GM18951 (cell line): Measurements from ENCODE around the gene PHLPP2.

Experiments
- POLR2A ChIP-seq: IDR thresholded peaks from 4 replicates; pipeline ENCODE4 v1.6.1; 2011; ENCODE audit warnings: mild to moderate bottlenecking; ENCODE audit not compliant: insufficient read length, insufficient read depth; ENCODE audit errors: extremely low read depth
- in situ Hi-C: fragments of 300-500 bp; cut with MboI; formaldehyde crosslinking; loops from one replicate; pipeline ENCODE4 v1.12.0; 2022; ENCODE audit warnings: low sequenced_read_pairs, mixed read lengths, inconsistent platforms; ENCODE audit not compliant: unreplicated experiment

Gene PHLPP2

DNA sequence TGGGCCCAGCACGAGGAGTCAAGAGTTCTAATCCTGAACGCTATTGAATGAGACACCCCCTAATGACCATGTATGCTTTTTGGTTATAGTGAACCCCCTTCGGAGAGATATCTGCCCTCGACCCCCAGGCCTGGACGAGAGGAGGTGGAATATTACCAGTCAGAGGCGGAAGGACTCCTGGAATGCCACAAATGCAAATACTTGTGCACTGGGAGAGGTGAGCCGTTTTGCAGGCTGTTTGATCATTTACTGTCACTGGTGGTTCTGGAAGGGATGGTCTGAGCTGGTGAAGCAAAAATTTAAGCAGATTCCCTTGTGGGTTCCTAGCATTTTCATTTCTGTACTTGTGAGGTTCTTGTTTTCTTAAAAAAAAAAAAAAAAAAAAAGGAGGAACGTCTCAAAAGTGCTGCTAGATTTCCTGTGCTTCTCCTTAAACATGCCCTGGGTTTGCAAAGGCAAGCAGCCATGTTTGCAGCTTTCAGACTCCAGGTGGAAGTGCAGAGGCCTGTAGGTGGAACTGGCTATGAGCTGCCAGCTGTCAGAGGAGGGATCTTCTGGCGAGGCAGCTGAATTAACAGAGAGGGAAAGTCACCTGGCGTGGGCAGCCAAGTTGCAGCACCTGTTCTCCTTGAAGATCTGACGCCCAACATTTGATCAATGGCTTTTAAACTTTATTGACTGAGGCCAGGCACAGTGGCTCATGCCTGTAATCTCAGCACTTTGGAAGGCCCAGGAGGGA is 95.1 kb downstream of the PHLPP2 start:
- no peak for TF ChIP-seq POLR2A
- in situ Hi-C loops: no loop called here

GRCh38 chr16:71628810-71629209 is 95.7 kb downstream of the PHLPP2 start:
- no peak for TF ChIP-seq POLR2A

DNA sequence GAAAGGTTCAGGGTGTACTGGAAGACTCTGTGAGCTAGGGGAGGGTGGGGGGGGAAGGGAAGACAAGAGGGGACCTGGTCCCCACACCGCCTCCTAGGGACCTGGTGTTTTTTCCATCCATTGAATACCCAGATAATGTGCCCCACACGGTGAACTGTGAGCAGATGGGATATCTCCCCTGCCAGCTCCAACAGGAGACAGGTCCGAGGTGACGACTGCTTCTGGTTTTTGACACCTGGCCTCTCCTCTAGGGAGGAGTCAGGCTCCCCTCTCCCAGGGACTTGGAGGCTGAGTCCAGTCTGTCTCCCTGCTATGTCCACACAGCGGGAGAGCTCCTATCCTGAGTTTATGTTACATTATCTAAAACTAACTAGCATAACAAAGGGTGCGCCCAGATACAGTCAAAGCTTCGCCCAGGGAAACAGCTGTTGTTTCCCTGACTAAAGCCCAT is 96.7 kb downstream of the PHLPP2 start:
- no peak for TF ChIP-seq POLR2A
- in situ Hi-C loops: no loop called here

More at GRCh38 chr16:71628810-71629209, 95.7 kb downstream of the PHLPP2 start:
- in situ Hi-C loops: no loop called here

- TF ChIP-seq POLR2A: no peak
- in situ Hi-C loops: no loop called here
These were observed 97.7 kb downstream of the PHLPP2 start for GRCh38 chr16:71626858-71627213.

- no peak for TF ChIP-seq POLR2A
- in situ Hi-C loops: no loop called here
These were observed 98.3 kb downstream of the PHLPP2 start, which contains the start of gene MARVELD3 for GRCh38 chr16:71626018-71626857. TSS of gene MARVELD3 (plus strand) at chr16:71626184. CDS start at chr16:71626230, 46 bp downstream.

- TF ChIP-seq POLR2A: no peak
- in situ Hi-C loops: no loop called here
These were observed 99.2 kb downstream of the PHLPP2 start for GRCh38 chr16:71625113-71625850.

GRCh38 chr16:71623597-71623996 is 100.9 kb downstream of the PHLPP2 start:
- in situ Hi-C loops: loop anchor here (25.0 kb wide), 1 partner anchor 211 kb away; no protein-coding TSS in a partner anchor

DNA sequence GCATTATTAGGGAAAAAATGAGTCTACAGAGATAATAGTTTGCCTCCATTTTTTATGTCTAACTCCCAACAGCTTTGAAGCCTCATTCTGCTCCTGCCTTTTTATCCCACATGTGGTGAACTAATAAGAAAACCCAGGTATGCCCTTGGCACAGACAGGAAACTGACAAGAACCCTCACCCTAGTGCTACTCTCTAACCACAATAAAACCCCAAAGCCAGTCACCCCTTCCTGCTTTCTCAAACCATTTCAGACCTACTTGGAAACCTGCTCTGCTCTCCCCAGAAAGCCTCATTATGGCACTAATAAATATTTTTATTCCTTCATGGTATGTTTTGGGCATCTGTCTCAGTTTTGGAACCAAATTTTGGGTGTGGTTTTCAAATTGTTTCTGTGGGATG is 102.4 kb downstream of the PHLPP2 start:
- in situ Hi-C loops: loop anchor here (25.0 kb wide), 1 partner anchor 210 kb away; no protein-coding TSS in a partner anchor
- TF ChIP-seq POLR2A: no peak

More at GRCh38 chr16:71623597-71623996, 100.9 kb downstream of the PHLPP2 start:
- TF ChIP-seq POLR2A: no peak

GRCh38 chr16:71618429-71618828 is 106.1 kb downstream of the PHLPP2 start:
- in situ Hi-C loops: loop anchor here (25.0 kb wide), 1 partner anchor 206 kb away; no protein-coding TSS in a partner anchor
- no peak for TF ChIP-seq POLR2A

DNA sequence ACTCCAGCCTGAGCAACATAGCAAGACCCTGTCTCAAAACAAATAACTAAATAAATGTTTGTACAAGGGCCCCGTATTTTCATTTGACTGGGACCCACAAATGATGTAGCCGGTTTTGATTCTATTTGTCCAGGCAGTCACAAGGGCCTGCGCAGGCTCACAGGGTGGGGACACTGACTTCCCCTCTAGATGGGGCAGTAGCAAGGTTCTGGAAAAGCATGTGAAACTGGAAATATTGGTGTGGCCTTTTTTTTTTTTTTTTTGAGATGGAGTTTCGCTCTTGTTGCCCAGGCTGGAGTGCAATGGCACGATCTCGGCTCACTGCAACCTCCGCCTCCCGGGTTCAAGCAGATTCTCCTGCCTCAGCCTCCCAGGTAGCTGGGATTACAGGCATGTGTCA is 109.5 kb downstream of the PHLPP2 start:
- in situ Hi-C loops: loop anchor here (25.0 kb wide), 1 partner anchor 203 kb away; no protein-coding TSS in a partner anchor

DNA sequence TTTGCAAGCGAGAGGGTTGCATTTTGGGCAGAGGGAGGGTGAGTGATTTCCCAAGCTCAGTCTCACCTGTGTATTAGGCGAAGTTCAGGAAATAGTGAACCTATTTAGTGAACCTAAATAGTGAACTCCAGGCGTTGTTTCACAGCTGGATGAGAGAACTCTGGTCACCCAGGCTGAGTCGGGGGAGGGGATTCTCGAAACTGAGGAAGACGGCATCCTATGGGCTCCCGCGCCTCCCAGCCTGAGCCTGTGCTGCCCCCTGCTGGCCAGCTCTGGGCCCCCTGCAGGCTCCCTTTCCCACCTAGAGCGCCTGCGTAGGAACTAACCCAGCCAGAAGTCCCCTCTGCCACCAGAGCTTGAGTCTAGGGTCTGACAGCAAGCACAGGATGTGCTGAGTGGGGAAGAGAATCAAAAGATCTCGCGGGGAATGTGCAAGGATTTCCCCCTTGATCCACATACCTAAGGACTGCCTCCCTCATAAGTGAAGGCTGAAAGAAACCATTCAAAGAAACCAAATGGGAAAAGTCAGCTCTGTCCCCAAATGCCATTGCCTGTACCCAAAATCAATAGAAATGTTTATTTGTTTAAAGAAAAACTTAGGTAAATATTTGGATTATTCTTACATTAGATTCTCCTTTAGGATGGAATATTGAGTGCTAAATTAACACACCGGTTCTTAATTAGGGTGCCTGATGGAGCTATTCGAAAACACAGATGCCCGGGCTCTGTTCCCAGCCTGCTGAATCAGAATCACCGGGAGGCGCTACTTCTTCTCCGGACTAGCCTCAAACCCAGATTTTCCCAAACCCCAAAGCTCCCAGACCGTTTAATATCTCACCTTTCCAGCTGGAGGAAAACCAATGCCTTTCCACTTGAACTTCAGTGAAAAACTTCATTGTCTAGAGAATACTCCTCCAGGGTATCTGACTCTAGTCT is 113.3 kb downstream of the PHLPP2 start:
- in situ Hi-C loops: loop anchor here (25.0 kb wide), 1 partner anchor 199 kb away; no protein-coding TSS in a partner anchor
- TF ChIP-seq POLR2A: no peak

GRCh38 chr16:71610447-71610846 is 114.1 kb downstream of the PHLPP2 start:
- TF ChIP-seq POLR2A: no peak
- in situ Hi-C loops: loop anchor here (25.0 kb wide), 1 partner anchor 198 kb away; no protein-coding TSS in a partner anchor
